Spinal cord (tissue), 10 donors: ENCODE results near the gene TMEM31. TPM values are rescaled to one million over a fixed set of nuclear protein-coding genes. Genes with fewer than 3 reads are reported as not detected.

ENCODE experiments used
- DNase-seq, 6 donors: peaks; one replicate each; pipeline versions ENCODE4 v3.0.0 to v3.0.0-alpha.2; 2013 to 2015; ENCODE audit warnings: low spot score in 6 of 6, low read depth in 4 of 6
- H3K27ac ChIP-seq: one replicate; pipeline ENCODE4 v1.5.1; 2013; ENCODE audit warnings: low read depth, low read length, control low read depth
- H3K27me3 ChIP-seq: one replicate; pipeline ENCODE4 v1.6.1; 2013; ENCODE audit warnings: low read length; ENCODE audit not compliant: control insufficient read depth, insufficient read depth
- H3K36me3 ChIP-seq: one replicate; pipeline ENCODE4 v1.6.1; 2013; ENCODE audit warnings: low read length; ENCODE audit not compliant: control insufficient read depth, insufficient read depth
- H3K4me1 ChIP-seq: one replicate; pipeline ENCODE4 v1.6.1; 2013; ENCODE audit warnings: low read length; ENCODE audit not compliant: control insufficient read depth, insufficient read depth
- H3K4me3 ChIP-seq: one replicate; pipeline ENCODE4 v1.5.1; 2013; ENCODE audit warnings: low read depth, low read length, control low read depth
- H3K9me3 ChIP-seq: one replicate; pipeline ENCODE4 v1.6.1; 2013; ENCODE audit warnings: low read length; ENCODE audit not compliant: control insufficient read depth, insufficient read depth
- WGBS: methylation state at CpG from one replicate; pipeline ENCODE4 v1.1.5; 2013; ENCODE audit warnings: missing lambda C conversion rate; ENCODE audit not compliant: insufficient coverage; 5-methylcytosine and 5-hydroxymethylcytosine counted together
- long read RNA-seq, 4 donors: transcript quantifications; one replicate each; lab custom pipeline, GENCODE V29; 2026
- polyA plus RNA-seq, 2 donors: library from polyadenylated mRNA; unstranded; fragments of 120-200 nt; gene quantifications; one replicate each; pipeline ENCODE4 v1.2.1, GENCODE V29; 2013; ENCODE audit not compliant: insufficient read length in 2 of 2
- total RNA-seq, 2 donors: library from RNA; depleted of rRNA in 1 of 2; stranded (reverse); fragments of 120-200 nt in 1 of 2; fragments of >200 nt in 1 of 2; gene quantifications; one replicate each; pipeline versions ENCODE4 v1.2.3 to v1.2.4, GENCODE V29; 2013 to 2014
- donor health status: healthy.

TMEM31 gene
- total RNA-seq (under 1 TPM in 1 of 2 donors, not detected in 1; 0.44 TPM), polyA plus RNA-seq (under 1 TPM in 1 of 2 donors, not detected in 1; 0.68 TPM)
- long read RNA-seq, donor 1: 0 reads
- long read RNA-seq, donor 2: 0 reads
- long read RNA-seq, donor 3: 0 reads
- long read RNA-seq, donor 4: 0 reads

GRCh38 chrX:103710609-103711008, at the start of gene TMEM31:
TMEM31 (plus strand) TSS chrX:103710909; CDS start chrX:103712259, 1,350 bp downstream.
- no peak for DNase-seq
- H3K4me3 ChIP-seq: no peak within 1 kb of the TSS
- H3K27me3 ChIP-seq: no peaks in the 10 kb centered on the region
- H3K9me3 ChIP-seq: no peaks in the 10 kb centered on the region
- H3K36me3 ChIP-seq: no peaks in the 10 kb centered on the region
- no peaks in the 10 kb centered on the region for H3K4me1 ChIP-seq
- H3K27ac ChIP-seq: no peak within 1 kb of the TSS
- WGBS: 100% methylated on average over 1 of the region's 5 CpGs

GRCh38 chrX:103663981-103664762, 46.5 kb upstream of the TMEM31 start:
- WGBS: 22% methylated on average over 15 of the region's 23 CpGs
- Histone ChIP-seq H3K36me3 (no peaks in the 10 kb centered on the region), H3K4me1 (peaks cover 5% of the 10 kb centered on the region), H3K9me3 (no peaks in the 10 kb centered on the region), H3K27me3 (peaks cover 10% of the 10 kb centered on the region), H3K27ac (peak overlapping the region; percentile 19), H3K4me3 (peak overlapping the region; percentile 27)
- peak in 2 of 6 donors; percentile 28 to 79 for DNase-seq

GRCh38 chrX:103666202-103667107, 44.3 kb upstream of the TMEM31 start:
- Histone ChIP-seq H3K27ac (no peak overlapping the region), H3K9me3 (no peaks in the 10 kb centered on the region), H3K4me1 (peaks cover 5% of the 10 kb centered on the region), H3K4me3 (no peak overlapping the region), H3K27me3 (peaks cover 10% of the 10 kb centered on the region), H3K36me3 (no peaks in the 10 kb centered on the region)
- WGBS: 82% methylated on average over 3 of the region's 3 CpGs
- DNase-seq: no peak

- H3K27me3 ChIP-seq: peaks cover 2% of the 10 kb centered on the region
- H3K36me3 ChIP-seq: no peaks in the 10 kb centered on the region
- no peak for DNase-seq
- H3K4me3 ChIP-seq: no peak overlapping the region
- WGBS: no CpG with 5 or more reads among the region's 1 CpG
- H3K9me3 ChIP-seq: no peaks in the 10 kb centered on the region
- H3K4me1 ChIP-seq: no peaks in the 10 kb centered on the region
- H3K27ac ChIP-seq: no peak overlapping the region
Observed at GRCh38 chrX:103669745-103670144, 41.0 kb upstream of the TMEM31 start.

- no peak for DNase-seq
- WGBS: 61% methylated on average over 5 of the region's 8 CpGs
- Histone ChIP-seq H3K4me3 (no peak overlapping the region), H3K27me3 (no peaks in the 10 kb centered on the region), H3K27ac (no peak overlapping the region), H3K36me3 (no peaks in the 10 kb centered on the region), H3K4me1 (no peaks in the 10 kb centered on the region), H3K9me3 (no peaks in the 10 kb centered on the region)
Observed at GRCh38 chrX:103674531-103675454, 35.9 kb upstream of the TMEM31 start.

DNA sequence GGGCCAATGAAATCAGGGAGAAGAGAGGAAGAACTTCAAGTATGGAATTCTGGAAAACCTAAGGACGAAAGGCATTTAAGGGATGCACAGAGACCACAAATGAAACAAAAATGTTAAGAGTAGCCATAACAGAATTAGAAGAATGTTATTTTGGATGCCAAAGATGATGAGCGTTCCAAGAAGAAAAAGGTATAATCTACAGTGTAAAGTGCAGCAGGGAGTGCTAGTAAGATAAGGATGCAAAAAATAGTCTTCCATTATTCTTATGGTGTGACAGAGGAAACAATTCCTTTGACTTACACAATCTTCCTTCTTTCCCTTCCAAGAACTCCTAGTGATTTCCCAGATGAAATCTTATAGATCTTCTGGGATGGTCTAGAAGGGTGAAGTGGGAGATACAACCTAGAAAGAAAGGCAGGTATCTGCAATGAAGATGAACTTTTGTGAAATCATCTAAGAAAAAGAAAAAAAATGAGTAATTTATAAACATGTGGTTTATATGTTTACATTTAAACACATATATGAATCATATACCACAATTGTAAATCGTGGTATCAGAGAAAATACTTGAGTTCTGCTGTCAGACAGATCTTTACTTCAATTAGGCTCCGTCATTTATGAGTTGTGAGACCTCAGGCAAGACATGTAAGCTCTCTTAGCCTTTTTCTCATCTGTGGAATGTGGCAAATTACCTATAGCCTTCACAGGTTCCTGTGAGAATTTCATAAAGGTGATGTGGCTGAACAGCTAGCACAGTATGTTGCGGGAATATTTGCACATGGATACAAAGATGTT, 32.3 kb upstream of the TMEM31 start:
- H3K4me3 ChIP-seq: no peak overlapping the region
- no peak overlapping the region for H3K27ac ChIP-seq
- H3K27me3 ChIP-seq: no peaks in the 10 kb centered on the region
- 91% methylated on average over 4 of the region's 5 CpGs for WGBS
- H3K4me1 ChIP-seq: no peaks in the 10 kb centered on the region
- no peaks in the 10 kb centered on the region for H3K9me3 ChIP-seq
- no peaks in the 10 kb centered on the region for H3K36me3 ChIP-seq
- DNase-seq: no peak

- H3K4me3 ChIP-seq: no peak overlapping the region
- H3K27me3 ChIP-seq: peaks cover 3% of the 10 kb centered on the region
- no peaks in the 10 kb centered on the region for H3K9me3 ChIP-seq
- H3K27ac ChIP-seq: no peak overlapping the region
- no peaks in the 10 kb centered on the region for H3K4me1 ChIP-seq
- WGBS: no CpG with 5 or more reads among the region's 2 CpGs
- DNase-seq: no peak
- H3K36me3 ChIP-seq: peaks cover 4% of the 10 kb centered on the region
Observed at GRCh38 chrX:103681443-103681842, 29.3 kb upstream of the TMEM31 start.

DNA sequence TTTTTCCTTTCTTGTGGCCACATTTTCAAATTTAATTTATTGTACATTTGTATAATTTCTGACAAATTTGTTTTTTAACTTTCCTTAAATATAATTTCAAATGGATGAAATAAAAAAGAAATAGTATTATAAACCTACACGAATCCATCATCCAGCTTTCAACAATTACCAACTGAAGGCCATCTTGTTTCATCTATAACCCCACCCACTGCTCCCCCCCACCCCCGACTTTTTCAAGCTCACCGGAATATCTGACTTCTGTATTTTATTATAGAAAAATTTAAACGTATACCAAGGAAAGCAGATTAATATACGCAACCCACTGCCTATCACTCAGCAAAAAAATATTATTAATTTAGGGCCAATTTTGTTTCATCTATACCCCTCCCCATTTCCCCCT, 25.3 kb upstream of the TMEM31 start:
- peak in 1 of 6 donors; percentile 8 for DNase-seq
- Histone ChIP-seq H3K9me3 (no peaks in the 10 kb centered on the region), H3K4me3 (peak overlapping the region; percentile 83), H3K27me3 (peaks cover 3% of the 10 kb centered on the region), H3K4me1 (no peaks in the 10 kb centered on the region), H3K27ac (peak overlapping the region; percentile 99), H3K36me3 (peaks cover 4% of the 10 kb centered on the region)
- no CpG with 5 or more reads among the region's 5 CpGs for WGBS
